Glomerular visceral epithelial cell (primary cell): ENCODE measurements around the gene ADAM29.
"Not testable (repeated sequence)": the region's sequence is repeated elsewhere in the genome, so short reads cannot be mapped to it uniquely, and the experiment has no call there.

Source experiments
- DNase-seq: peaks from one replicate; pipeline ENCODE4 v3.0.0-alpha.2; 2016; ENCODE audit errors: extremely low spot score

ADAM29 gene

DNA sequence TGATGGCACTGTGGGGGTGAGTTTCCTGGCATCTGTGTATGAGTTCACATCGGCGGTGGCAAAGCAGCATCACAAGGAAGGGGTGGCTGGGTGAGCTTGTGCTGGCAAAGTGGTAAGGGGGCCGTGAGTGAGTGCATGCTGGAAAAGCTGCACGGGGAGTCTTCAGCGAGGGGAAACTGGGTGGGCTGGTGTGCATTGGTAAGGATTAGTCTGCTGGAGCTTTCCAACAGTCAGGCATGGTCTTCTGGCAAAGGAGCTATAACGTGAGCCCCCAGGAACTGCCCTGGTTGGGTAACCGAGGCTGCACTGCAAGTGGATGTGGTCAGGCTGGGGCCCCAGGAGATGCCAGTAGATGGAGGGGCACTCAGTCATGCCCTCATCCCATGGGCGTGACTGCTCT is 30.7 kb downstream of the ADAM29 start:
- DNase-seq = no peak

DNA sequence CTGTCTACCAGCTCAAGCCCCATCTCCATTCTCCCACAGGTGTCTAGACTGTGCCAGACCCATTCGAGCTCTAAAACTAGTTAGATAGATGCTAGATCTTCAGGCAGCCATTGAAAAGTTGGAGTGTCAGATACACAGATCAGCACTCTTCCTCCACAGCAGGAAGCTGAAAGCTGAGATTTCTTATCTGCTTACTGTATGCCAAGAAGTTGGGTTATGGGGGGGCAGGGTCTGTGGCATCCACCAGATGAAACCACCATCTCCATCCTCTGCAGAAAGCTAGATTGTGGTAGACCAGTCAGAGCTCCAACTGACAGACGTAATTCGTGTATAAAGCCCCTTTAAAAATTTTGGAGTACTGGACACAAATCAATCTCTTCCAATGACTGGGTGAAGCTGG is 54.8 kb downstream of the ADAM29 start:
- no peak for DNase-seq

DNA sequence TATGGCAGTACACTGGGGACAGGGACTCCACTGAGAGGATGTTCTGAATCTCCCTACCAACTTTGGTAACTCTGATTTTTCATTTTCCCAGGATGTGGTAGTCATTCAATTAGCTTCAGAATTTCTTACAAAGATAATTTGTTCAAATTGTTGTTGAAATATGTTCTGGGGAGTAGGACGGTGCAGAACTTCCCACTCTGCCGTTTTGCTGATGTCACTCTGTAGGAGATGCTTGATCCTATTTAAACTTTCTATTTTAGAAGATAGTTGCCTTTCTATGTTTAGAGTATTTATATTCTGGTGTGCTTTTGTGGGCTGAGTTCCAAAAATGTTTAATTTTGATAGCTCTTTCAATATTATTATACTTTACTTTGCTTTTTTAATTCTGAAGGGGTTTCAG is 55.2 kb downstream of the ADAM29 start:
- DNase-seq = no peak

DNA sequence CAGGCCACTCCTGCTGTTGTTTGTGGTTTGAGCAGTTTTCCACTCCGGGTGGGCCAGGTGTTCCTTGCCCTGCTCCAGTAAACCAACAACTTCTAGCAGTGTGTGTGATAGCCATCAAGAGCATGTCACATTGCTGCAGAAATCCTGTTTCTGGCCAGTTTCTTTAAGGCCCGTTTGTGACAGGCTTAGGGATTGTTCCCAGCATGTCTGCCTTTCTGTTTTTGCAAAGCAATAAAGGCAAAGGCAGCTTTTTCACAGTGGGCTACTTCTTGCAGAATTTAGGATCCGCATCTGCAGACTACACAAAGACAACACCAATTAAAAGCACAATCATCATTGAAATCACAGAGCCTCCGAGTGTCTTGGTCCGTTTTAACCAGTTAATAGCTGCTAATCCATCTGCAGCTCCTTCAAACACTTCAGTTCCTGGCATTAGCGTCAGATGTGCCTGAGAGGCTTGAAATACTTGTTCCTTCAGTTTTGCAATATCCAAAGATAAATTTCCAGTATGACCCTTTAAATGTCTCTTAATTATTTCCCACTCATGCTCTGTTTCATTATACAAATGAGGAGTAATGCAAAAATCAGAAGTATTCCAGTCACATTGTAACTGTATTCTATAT is 65.1 kb downstream of the ADAM29 start:
- no peak for DNase-seq

DNA sequence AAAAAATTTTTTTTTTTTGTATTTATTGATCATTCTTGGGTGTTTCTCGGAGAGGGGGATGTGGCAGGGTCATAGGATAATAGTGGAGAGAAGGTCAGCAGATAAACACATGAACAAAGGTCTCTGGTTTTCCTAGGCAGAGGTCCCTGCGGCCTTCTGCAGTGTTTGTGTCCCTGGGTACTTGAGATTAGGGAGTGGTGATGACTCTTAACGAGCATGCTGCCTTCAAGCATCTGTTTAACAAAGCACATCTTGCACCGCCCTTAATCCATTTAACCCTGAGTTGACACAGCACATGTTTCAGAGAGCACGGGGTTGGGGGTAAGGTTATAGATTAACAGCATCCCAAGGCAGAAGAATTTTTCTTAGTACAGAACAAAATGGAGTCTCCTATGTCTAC is 65.7 kb downstream of the ADAM29 start:
- not testable (repeated sequence) for DNase-seq

DNA sequence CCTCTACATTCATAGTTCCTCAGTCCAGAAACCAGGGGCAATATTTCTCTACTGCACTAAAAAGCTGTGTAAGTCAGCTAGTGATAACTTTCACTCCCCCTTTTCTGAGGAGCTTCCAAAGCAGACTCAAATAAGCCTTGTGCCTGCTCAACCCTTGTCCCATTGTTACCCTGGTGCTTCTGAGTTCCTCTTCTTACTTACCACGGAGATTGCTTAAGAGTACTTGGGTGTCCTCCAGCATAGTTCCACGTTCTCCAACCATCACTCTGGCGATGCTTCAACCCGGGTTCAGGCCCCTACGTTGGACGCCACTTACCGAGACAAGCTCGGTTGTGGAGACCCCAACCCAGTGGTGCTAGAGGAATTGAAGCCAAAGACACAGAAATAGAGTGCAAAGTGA is 71.6 kb downstream of the ADAM29 start:
- no peak for DNase-seq

DNA sequence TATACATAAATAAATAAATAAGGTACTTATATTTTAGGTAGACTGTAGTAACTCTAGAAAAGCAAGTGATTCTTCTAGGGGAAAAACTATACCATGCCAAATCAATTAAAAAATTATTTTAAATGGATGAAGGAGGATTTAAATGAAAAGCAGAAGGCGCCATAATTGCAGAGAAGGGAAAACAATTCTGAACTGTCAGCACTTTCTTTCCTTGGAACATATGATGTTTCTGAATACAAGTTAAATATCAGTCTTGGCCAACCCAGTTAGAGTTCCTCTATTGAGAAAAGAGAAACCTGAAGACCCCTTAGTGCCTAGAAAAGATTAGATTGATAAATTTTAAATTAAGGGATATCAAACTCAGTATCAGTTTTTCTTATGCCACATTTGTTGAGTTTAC is 75.8 kb downstream of the ADAM29 start:
- DNase-seq = no peak

DNA sequence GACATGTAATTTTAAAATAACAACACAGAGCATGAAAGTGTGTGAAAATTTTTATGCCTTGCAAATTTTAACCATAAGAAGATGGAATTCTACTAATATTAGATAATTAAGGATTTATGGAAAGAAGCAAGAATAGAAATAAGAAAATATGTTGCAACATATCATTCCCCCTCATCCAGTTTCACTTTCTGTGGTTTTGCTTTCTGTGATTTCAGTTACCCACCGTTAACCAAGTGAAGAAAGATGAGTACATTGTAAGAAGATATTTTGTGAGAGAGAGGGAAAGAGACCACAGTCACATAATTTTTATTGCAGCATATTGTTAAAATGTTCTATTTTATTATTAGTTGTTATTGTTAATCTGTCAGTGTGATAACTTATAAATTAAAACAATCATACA is 77.9 kb downstream of the ADAM29 start:
- peak; percentile 40 for DNase-seq

DNA sequence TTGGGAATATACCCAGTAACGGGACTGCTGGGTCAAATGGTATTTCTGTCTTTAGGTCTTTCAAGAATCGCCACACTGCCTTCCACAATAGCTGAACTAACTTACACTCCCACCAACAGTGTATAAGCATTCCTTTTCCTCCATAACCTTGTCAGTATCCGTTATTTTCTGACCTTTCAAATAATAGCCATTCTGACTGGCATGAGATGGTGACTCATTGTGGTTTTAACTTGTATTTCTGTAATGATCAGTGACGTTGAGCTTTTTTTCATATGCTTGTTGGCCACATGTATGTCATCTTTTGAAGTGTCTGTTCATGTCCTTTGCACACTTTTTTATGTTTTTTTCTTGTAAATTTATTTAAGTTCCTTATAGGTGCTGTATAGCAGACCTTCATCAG is 81.2 kb downstream of the ADAM29 start:
- DNase-seq = peak; percentile 44

DNA sequence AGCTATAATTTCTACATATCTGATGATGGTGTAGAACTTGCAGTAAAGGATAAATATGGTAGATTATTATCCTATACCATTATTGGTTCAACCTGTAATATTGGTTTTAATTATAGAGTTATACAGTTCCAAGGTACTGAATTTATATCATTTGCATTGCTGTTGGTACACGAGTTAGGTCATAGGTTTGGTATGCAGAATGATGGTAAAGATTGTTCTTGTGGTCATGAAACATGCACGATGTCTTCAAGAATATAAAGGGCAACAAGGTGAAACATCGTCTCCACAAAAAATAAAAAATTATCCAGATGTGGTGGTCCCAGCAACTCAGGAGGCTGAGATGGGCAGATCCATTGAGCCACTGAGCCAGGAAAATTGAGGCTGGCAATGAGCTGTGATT is 99.6 kb downstream of the ADAM29 start:
- peak; percentile 7 for DNase-seq

DNA sequence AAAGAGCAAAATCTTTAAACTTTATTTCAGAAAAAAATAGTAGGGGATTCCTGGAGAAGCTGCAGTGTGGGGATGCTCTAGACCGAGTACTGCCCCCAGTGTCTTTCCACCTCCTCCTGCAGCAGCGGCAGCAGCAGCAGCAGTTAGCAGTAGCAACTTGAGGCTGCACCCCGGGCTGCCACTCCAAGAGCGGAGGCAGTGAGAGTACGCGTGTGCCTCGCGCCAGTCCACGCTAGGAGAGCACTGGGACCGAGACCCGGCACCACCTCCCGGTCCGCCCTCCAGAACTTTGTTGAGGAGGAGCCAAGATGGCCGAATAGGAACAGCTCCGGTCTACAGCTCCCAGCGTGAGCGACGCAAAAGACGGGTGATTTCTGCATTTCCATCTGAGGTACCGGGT is 101.3 kb downstream of the ADAM29 start:
- DNase-seq = not testable (repeated sequence)
